Activated CD4-positive, alpha-beta memory T cell treated with anti-CD3 and anti-CD28 coated beads for 36 hours (primary cell): ENCODE measurements around the gene PLCL1. TPM values are rescaled to one million over a fixed set of nuclear protein-coding genes. Genes with fewer than 3 reads are reported as not detected.
A peak's percentile ranks its signal among the peaks of the same experiment; 100 is the strongest.

Source experiments
- CTCF ChIA-PET: fragments of 350-600 bp; sonication (Branson Sonifier 250); formaldehyde crosslinking; loops from one replicate; lab custom pipeline; 2021; ENCODE audit warnings: antibody characterized with exemption, inconsistent platforms; lab: Charles Lee
- POLR2A ChIA-PET: fragments of 350-600 bp; sonication (Branson Sonifier 250); formaldehyde crosslinking; loops from one replicate; lab custom pipeline; 2021; ENCODE audit warnings: antibody characterized with exemption; lab: Charles Lee
- DNase-seq: peaks from one replicate; pipeline ENCODE4 v3.0.0-alpha.2; 2020
- H3K27ac Mint-ChIP-seq: one replicate; pipeline ENCODE4 v1.8.0; 2021; ENCODE audit warnings: mixed read lengths
- H3K27me3 Mint-ChIP-seq: one replicate; pipeline ENCODE4 v1.8.0; 2021; ENCODE audit warnings: mixed read lengths
- H3K36me3 Mint-ChIP-seq: one replicate; pipeline ENCODE4 v1.8.0; 2021; ENCODE audit warnings: mixed read lengths
- H3K4me1 Mint-ChIP-seq: one replicate; pipeline ENCODE4 v1.8.0; 2021; ENCODE audit warnings: low read depth, mixed read lengths
- H3K4me3 Mint-ChIP-seq: one replicate; pipeline ENCODE4 v1.8.0; 2021; ENCODE audit warnings: mild to moderate bottlenecking, mixed read lengths
- H3K9me3 Mint-ChIP-seq: one replicate; pipeline ENCODE4 v1.8.0; 2021; ENCODE audit warnings: mixed read lengths
- intact Hi-C: fragments of 100-400 bp; cut with micrococcal nuclease; formaldehyde crosslinking; loops from one replicate; pipeline ENCODE4 v1.15.1; 2023
- total RNA-seq, 2 experiments: library from RNA; stranded (reverse); gene quantifications; one replicate each; pipeline ENCODE4 v1.2.3, GENCODE V29; 2021

Gene PLCL1
- total RNA-seq, 2 experiments from 2014 or later = 1.7 to 1.9 TPM

- Mint-ChIP-seq H3K9me3 (peaks cover 2% of the 10 kb centered on the region), H3K36me3 (no peaks in the 10 kb centered on the region), H3K27me3 (no peaks in the 10 kb centered on the region), H3K4me1 (peaks cover 46% of the 10 kb centered on the region), H3K4me3 (no peak overlapping the region), H3K27ac (no peak overlapping the region)
- POLR2A ChIA-PET = no interaction called here
- CTCF ChIA-PET = interaction anchor here (1.2 to 3.0 kb wide), 2 partner anchors 26 to 31 kb away, joined by 3 to 26 read pairs; no protein-coding TSS in a partner anchor
- intact Hi-C loops = loop anchor here (2.0 to 5.0 kb wide), 3 partner anchors 21 to 133 kb away; partner anchors contain the start of gene MARS2
- DNase-seq = no peak
Measured at GRCh38 chr2:197839856-197840255, 35.5 kb downstream of the PLCL1 start.

- intact Hi-C loops = loop anchor here (2.0 kb wide), 1 partner anchor 43 kb away; no protein-coding TSS in a partner anchor
- CTCF ChIA-PET = interaction anchor here (1.6 kb wide), 1 partner anchor 184 kb away, joined by 4 read pairs; no protein-coding TSS in a partner anchor
- DNase-seq = no peak
Measured at GRCh38 chr2:197846128-197846527, 41.7 kb downstream of the PLCL1 start.

GRCh38 chr2:197846777-197847176 is 42.4 kb downstream of the PLCL1 start:
- intact Hi-C loops = loop anchor here (1.0 to 2.0 kb wide), 2 partner anchors 8 to 42 kb away; no protein-coding TSS in a partner anchor
- no peak for DNase-seq
- POLR2A ChIA-PET = no interaction called here
- no peaks in the 10 kb centered on the region for H3K27me3 Mint-ChIP-seq
- H3K9me3 Mint-ChIP-seq = no peaks in the 10 kb centered on the region
- CTCF ChIA-PET = interaction anchor here (0.7 to 1.4 kb wide), 2 partner anchors 9 to 280 kb away, joined by 3 to 7 read pairs; no protein-coding TSS in a partner anchor
- H3K36me3 Mint-ChIP-seq = no peaks in the 10 kb centered on the region
- H3K27ac Mint-ChIP-seq = no peak overlapping the region
- no peak overlapping the region for H3K4me3 Mint-ChIP-seq
- H3K4me1 Mint-ChIP-seq = peaks cover 65% of the 10 kb centered on the region

More at GRCh38 chr2:197846128-197846527, 41.7 kb downstream of the PLCL1 start:
- Mint-ChIP-seq H3K9me3 (no peaks in the 10 kb centered on the region), H3K27ac (no peak overlapping the region), H3K4me1 (peaks cover 59% of the 10 kb centered on the region), H3K36me3 (no peaks in the 10 kb centered on the region), H3K4me3 (no peak overlapping the region), H3K27me3 (no peaks in the 10 kb centered on the region)
- POLR2A ChIA-PET = no interaction called here

DNA sequence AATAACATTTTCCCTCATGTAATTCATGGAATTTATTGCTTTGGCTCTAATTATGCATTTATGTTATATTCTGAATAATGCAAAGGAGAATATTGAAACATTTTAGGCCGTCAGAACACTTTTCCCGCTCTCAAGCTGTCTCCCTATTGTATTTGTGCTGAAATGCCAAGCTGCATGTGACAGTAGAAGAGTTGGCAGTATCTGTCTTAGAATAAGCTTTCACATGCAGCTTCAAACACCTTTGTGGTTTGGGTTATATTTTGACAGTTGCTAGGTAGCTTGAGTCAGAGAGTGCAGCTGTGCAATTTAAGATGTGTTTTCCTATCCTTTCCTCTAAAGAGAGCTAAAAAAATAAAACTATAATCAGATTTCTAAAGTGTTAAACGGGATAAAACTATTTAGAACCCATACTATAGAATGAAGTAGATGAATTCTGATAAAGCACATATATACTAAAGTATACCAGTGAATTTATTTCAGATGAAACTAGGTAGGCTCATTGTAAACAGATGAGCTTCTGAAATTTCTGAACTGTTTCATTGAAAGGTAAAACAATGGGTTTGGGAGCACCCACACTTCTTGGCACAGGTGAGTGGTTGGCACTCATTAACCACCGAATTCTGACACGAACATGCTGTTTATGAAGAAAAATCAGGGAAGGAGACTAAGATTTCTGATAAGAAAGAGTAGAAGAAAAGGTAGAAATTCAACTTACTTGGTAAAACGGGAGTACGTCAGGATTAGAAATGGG is 43.4 kb downstream of the PLCL1 start:
- Mint-ChIP-seq H3K27me3 (no peaks in the 10 kb centered on the region), H3K36me3 (no peaks in the 10 kb centered on the region), H3K4me1 (peaks cover 61% of the 10 kb centered on the region), H3K27ac (peak overlapping the region; percentile 16), H3K4me3 (no peak overlapping the region), H3K9me3 (no peaks in the 10 kb centered on the region)
- POLR2A ChIA-PET = interaction anchor here (1.0 kb wide), 1 partner anchor 9 kb away, joined by 4 read pairs; no protein-coding TSS in a partner anchor
- no peak for DNase-seq
- intact Hi-C loops = loop anchor here (1.0 to 2.0 kb wide), 2 partner anchors 10 to 41 kb away; no protein-coding TSS in a partner anchor
- CTCF ChIA-PET = interaction anchor here (0.7 to 1.4 kb wide), 5 partner anchors 9 to 449 kb away, joined by 3 to 7 read pairs (median 4); no protein-coding TSS in a partner anchor

- Mint-ChIP-seq H3K36me3 (no peaks in the 10 kb centered on the region), H3K9me3 (no peaks in the 10 kb centered on the region), H3K4me3 (no peak overlapping the region), H3K4me1 (peaks cover 58% of the 10 kb centered on the region), H3K27me3 (no peaks in the 10 kb centered on the region), H3K27ac (no peak overlapping the region)
- ChIA-PET POLR2A (no interaction called here), CTCF (no interaction called here)
- no peak for DNase-seq
- intact Hi-C loops = no loop called here
Measured at GRCh38 chr2:197848602-197849001, 44.2 kb downstream of the PLCL1 start.

DNA sequence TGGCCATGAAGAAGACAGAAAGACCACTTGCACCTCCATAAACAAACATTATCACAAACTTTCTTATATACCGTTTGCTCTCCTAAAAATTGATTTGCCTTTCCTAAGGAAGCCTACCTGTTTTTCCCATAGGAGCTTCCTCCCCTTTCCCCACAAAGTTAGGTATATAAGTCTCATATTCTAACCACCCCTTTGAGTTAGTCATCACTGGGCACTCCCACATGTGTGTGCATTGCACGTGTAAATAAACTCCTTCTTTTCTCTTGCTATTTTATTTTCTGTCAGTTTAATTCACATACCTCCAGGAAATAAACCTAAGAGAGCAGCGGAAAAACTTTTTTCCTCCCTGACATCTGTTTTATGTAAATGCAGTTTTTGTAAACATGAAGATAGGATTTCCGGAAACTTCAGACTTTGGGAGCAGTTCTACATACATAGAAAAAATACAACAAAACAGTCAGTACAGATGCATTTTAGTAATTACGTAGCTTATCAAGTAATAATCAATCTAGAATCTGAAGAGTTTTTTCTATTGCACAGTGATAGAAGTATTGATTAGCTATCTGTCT is 46.6 kb downstream of the PLCL1 start:
- no peak for DNase-seq
- no peaks in the 10 kb centered on the region for H3K9me3 Mint-ChIP-seq
- peaks cover 60% of the 10 kb centered on the region for H3K4me1 Mint-ChIP-seq
- no peak overlapping the region for H3K4me3 Mint-ChIP-seq
- H3K27ac Mint-ChIP-seq = no peak overlapping the region
- POLR2A ChIA-PET = no interaction called here
- CTCF ChIA-PET = interaction anchor here (0.9 to 1.3 kb wide), 7 partner anchors 13 to 449 kb away, joined by 3 to 5 read pairs (median 4); no protein-coding TSS in a partner anchor
- intact Hi-C loops = loop anchor here (1.0 to 5.0 kb wide), 4 partner anchors 46 to 276 kb away; partner anchors contain the start of gene PLCL1
- H3K27me3 Mint-ChIP-seq = no peaks in the 10 kb centered on the region
- H3K36me3 Mint-ChIP-seq = no peaks in the 10 kb centered on the region

DNA sequence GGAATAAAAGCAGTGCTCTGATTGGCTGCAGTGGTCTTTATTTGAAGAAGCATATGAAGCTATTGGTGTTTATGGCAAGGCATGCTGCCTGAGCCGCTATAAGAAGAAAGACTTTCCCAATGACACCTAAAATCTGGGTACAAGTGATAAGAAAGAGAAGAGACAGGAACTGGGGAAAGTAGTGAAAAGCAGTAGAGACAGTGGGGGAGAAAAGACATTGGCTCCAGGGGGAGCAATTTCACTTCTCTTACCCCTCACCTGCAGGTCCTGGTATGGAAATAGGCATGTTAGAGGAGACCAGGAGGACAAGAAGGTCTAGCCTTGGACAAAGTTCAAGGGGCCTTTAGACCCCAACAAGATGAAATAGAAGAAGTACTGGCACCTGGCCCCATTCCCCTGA is 47.1 kb downstream of the PLCL1 start:
- Mint-ChIP-seq H3K27me3 (no peaks in the 10 kb centered on the region), H3K27ac (no peak overlapping the region), H3K36me3 (no peaks in the 10 kb centered on the region), H3K9me3 (no peaks in the 10 kb centered on the region), H3K4me3 (no peak overlapping the region), H3K4me1 (peaks cover 56% of the 10 kb centered on the region)
- ChIA-PET CTCF (interaction anchor here (0.9 to 1.3 kb wide), 8 partner anchors 14 to 448 kb away, joined by 3 to 5 read pairs (median 4); no protein-coding TSS in a partner anchor), POLR2A (no interaction called here)
- DNase-seq = no peak
- intact Hi-C loops = loop anchor here (1.0 to 5.0 kb wide), 4 partner anchors 47 to 276 kb away; partner anchors contain the start of gene PLCL1

DNA sequence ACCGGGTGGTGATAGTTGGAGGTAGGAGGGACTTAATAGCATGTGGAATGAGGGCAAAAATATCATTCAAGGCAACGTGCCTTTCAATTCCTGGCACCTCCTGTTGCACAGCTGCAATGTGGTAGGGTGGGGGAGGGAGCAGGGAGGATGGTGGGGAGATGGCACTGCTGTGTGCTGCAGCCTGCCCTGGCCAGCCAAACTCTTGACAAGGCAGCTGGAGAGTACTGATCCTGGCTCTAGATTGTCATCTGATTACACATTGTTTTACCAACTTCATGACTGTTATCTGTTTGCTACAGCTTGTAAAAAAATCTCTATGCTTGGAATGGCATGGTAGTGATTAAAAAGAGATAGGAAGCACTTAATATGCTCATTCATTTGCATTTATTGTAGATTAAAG is 47.7 kb downstream of the PLCL1 start:
- no peak overlapping the region for H3K4me3 Mint-ChIP-seq
- intact Hi-C loops = loop anchor here (5.0 kb wide), 1 partner anchor 85 kb away; no protein-coding TSS in a partner anchor
- H3K27ac Mint-ChIP-seq = no peak overlapping the region
- DNase-seq = no peak
- CTCF ChIA-PET = interaction anchor here (0.8 to 1.6 kb wide), 7 partner anchors 14 to 448 kb away, joined by 3 to 6 read pairs (median 3); no protein-coding TSS in a partner anchor
- no peaks in the 10 kb centered on the region for H3K27me3 Mint-ChIP-seq
- POLR2A ChIA-PET = no interaction called here
- peaks cover 51% of the 10 kb centered on the region for H3K4me1 Mint-ChIP-seq
- no peaks in the 10 kb centered on the region for H3K9me3 Mint-ChIP-seq
- H3K36me3 Mint-ChIP-seq = no peaks in the 10 kb centered on the region

GRCh38 chr2:197853549-197853948 is 49.2 kb downstream of the PLCL1 start:
- Mint-ChIP-seq H3K9me3 (peaks cover 8% of the 10 kb centered on the region), H3K27ac (no peak overlapping the region), H3K4me3 (no peak overlapping the region), H3K27me3 (no peaks in the 10 kb centered on the region), H3K36me3 (peaks cover 4% of the 10 kb centered on the region), H3K4me1 (peaks cover 43% of the 10 kb centered on the region)
- ChIA-PET CTCF (interaction anchor here (1.6 kb wide), 1 partner anchor 13 kb away, joined by 6 read pairs; no protein-coding TSS in a partner anchor), POLR2A (no interaction called here)
- intact Hi-C loops = loop anchor here (5.0 kb wide), 1 partner anchor 84 kb away; no protein-coding TSS in a partner anchor
- no peak for DNase-seq

- intact Hi-C loops = no loop called here
- no peaks in the 10 kb centered on the region for H3K27me3 Mint-ChIP-seq
- H3K36me3 Mint-ChIP-seq = peaks cover 4% of the 10 kb centered on the region
- H3K9me3 Mint-ChIP-seq = peaks cover 24% of the 10 kb centered on the region
- no peak overlapping the region for H3K4me3 Mint-ChIP-seq
- H3K4me1 Mint-ChIP-seq = peaks cover 18% of the 10 kb centered on the region
- ChIA-PET POLR2A (no interaction called here), CTCF (interaction anchor here (0.8 to 1.1 kb wide), 3 partner anchors 10 to 439 kb away, joined by 3 to 4 read pairs (median 4); no protein-coding TSS in a partner anchor)
- no peak overlapping the region for H3K27ac Mint-ChIP-seq
- no peak for DNase-seq
Measured at GRCh38 chr2:197857476-197858107, 53.2 kb downstream of the PLCL1 start.

DNA sequence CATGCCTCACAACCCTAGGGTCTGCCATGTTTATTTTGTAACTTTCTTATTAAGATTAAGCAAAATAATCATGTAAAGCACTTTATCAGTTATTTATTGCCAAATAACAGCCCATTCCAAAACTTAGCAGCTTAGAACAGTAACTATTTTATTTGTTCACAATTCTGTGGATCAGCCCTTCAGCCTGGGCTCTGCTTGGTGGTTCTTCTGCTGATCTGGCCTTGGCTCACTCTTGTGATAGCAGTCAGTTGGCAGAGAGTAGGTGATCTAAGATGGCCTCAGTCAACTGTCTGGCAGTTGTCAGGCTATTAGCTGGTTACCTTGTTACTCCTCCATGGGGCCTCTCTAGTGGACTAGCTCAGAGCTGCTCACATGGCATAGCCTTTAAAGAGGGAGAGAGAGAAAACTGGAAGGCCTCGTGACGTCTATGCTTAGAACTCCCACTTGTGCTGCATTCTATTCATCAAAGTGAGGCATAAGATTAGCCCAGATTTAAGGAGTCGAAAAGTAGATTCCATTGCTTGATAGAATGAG is 54.3 kb downstream of the PLCL1 start:
- Mint-ChIP-seq H3K4me1 (peaks cover 21% of the 10 kb centered on the region), H3K27me3 (no peaks in the 10 kb centered on the region), H3K36me3 (peaks cover 4% of the 10 kb centered on the region), H3K9me3 (peaks cover 24% of the 10 kb centered on the region), H3K4me3 (no peak overlapping the region), H3K27ac (no peak overlapping the region)
- DNase-seq = no peak
- ChIA-PET CTCF (no interaction called here), POLR2A (no interaction called here)
- intact Hi-C loops = no loop called here
